ENCODE results near the gene RDH5. TPM values are rescaled to one million over a fixed set of nuclear protein-coding genes. Genes with fewer than 3 reads are reported as not detected.

RDH5 gene
- polyA plus RNA-seq, 1 donor from 2014 or later: 3.4 TPM

- TF ChIP-seq EP300 (conservative IDR thresholded peaks at IDR 0.05; ENCODE audit: poor library complexity, severe bottlenecking) (no peak), POLR2AphosphoS5 (IDR thresholded peaks at IDR 0.05) (no peak), EZH2 (IDR thresholded peaks at IDR 0.05; ENCODE audit: borderline replicate concordance, insufficient read depth, low read length, poor library complexity, severe bottlenecking) (no peak), TAF1 (IDR thresholded peaks at IDR 0.05; ENCODE audit: low read depth) (no peak), RAD21 (conservative IDR thresholded peaks at IDR 0.05) (no peak), CTCF (IDR thresholded peaks at IDR 0.05; ENCODE audit: poor library complexity, severe bottlenecking) (no peak), SMC3 (conservative IDR thresholded peaks at IDR 0.05; ENCODE audit: poor library complexity) (no peak), MXI1 (conservative IDR thresholded peaks at IDR 0.05; ENCODE audit: poor library complexity, severe bottlenecking) (no peak)
- TF ChIP-seq, protein P1, sequence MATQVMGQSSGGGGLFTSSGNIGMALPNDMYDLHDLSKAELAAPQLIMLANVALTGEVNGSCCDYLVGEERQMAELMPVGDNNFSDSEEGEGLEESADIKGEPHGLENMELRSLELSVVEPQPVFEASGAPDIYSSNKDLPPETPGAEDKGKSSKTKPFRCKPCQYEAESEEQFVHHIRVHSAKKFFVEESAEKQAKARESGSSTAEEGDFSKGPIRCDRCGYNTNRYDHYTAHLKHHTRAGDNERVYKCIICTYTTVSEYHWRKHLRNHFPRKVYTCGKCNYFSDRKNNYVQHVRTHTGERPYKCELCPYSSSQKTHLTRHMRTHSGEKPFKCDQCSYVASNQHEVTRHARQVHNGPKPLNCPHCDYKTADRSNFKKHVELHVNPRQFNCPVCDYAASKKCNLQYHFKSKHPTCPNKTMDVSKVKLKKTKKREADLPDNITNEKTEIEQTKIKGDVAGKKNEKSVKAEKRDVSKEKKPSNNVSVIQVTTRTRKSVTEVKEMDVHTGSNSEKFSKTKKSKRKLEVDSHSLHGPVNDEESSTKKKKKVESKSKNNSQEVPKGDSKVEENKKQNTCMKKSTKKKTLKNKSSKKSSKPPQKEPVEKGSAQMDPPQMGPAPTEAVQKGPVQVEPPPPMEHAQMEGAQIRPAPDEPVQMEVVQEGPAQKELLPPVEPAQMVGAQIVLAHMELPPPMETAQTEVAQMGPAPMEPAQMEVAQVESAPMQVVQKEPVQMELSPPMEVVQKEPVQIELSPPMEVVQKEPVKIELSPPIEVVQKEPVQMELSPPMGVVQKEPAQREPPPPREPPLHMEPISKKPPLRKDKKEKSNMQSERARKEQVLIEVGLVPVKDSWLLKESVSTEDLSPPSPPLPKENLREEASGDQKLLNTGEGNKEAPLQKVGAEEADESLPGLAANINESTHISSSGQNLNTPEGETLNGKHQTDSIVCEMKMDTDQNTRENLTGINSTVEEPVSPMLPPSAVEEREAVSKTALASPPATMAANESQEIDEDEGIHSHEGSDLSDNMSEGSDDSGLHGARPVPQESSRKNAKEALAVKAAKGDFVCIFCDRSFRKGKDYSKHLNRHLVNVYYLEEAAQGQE (IDR thresholded peaks at IDR 0.05; ENCODE audit: borderline replicate concordance): no peak
- no peaks in the 10 kb centered on the region for H3K27me3 ChIP-seq (ENCODE audit: insufficient read depth, low read depth, low read length)
- no peak overlapping the region for H3K27ac ChIP-seq (ENCODE audit: low read length)
- H3F3A ChIP-seq (ENCODE audit: insufficient read depth, low read length, poor library complexity, severe bottlenecking): peaks cover 9% of the 10 kb centered on the region
- H3K4me3 ChIP-seq (ENCODE audit: low read length): no peak overlapping the region
- no peaks in the 10 kb centered on the region for H3K9me3 ChIP-seq (ENCODE audit: low read length)
- no peaks in the 10 kb centered on the region for H4K20me1 ChIP-seq (ENCODE audit: insufficient read depth)
- H3K9ac ChIP-seq (ENCODE audit: low read length): no peak overlapping the region
- no peaks in the 10 kb centered on the region for H3K36me3 ChIP-seq (ENCODE audit: insufficient read depth, low read length)
- H3K4me2 ChIP-seq (ENCODE audit: low read length): no peak overlapping the region
- H3K79me2 ChIP-seq (replicated peaks; ENCODE audit: insufficient read depth, low read length): peaks cover 6% of the 10 kb centered on the region
- H3K9me2 ChIP-seq (ENCODE audit: insufficient read depth, low read length): no peaks in the 10 kb centered on the region
- H2AFZ ChIP-seq (ENCODE audit: low read depth, low read length): no peak overlapping the region
Measured at GRCh38 chr12:55734595-55734994, 14.4 kb downstream of the RDH5 start.

DNA sequence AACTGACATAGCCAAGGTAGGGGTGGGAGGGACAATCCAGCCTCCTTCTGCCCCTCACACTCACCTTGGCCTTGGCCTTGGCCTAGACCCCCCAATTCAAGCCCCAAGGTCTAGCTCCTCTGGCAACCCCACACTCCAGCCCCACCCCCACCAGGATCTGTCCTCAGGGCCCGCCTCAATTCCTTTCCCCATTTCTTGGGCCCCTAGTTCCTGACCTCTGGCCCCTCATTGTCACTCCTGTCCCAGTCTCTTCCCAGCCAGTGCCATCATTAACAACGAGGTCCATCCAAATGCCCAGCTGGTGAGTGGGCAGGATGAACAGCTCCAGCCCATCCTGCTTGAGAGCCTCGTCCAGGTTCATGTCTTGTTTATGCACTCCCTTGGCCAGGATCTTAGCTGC, 15.9 kb downstream of the RDH5 start:
- Histone ChIP-seq H3K79me2 (replicated peaks; ENCODE audit: insufficient read depth, low read length) (peaks cover 6% of the 10 kb centered on the region), H3K36me3 (ENCODE audit: insufficient read depth, low read length) (no peaks in the 10 kb centered on the region), H2AFZ (ENCODE audit: low read depth, low read length) (no peak overlapping the region), H4K20me1 (ENCODE audit: insufficient read depth) (no peaks in the 10 kb centered on the region), H3K27ac (ENCODE audit: low read length) (peak overlapping the region; percentile 97), H3K9me2 (ENCODE audit: insufficient read depth, low read length) (no peaks in the 10 kb centered on the region), H3K4me2 (ENCODE audit: low read length) (no peak overlapping the region), H3F3A (ENCODE audit: insufficient read depth, low read length, poor library complexity, severe bottlenecking) (peaks cover 9% of the 10 kb centered on the region), H3K9me3 (ENCODE audit: low read length) (no peaks in the 10 kb centered on the region), H3K27me3 (ENCODE audit: insufficient read depth, low read depth, low read length) (no peaks in the 10 kb centered on the region), H3K9ac (ENCODE audit: low read length) (no peak overlapping the region), H3K4me3 (ENCODE audit: low read length) (no peak overlapping the region)
- no peak for TF ChIP-seq SMC3 (conservative IDR thresholded peaks at IDR 0.05; ENCODE audit: poor library complexity)
- TF ChIP-seq CTCF (IDR thresholded peaks at IDR 0.05; ENCODE audit: poor library complexity, severe bottlenecking): no peak
- TF ChIP-seq, protein P1 (IDR thresholded peaks at IDR 0.05; ENCODE audit: borderline replicate concordance): no peak
- TF ChIP-seq RAD21 (conservative IDR thresholded peaks at IDR 0.05): no peak
- TF ChIP-seq EP300 (conservative IDR thresholded peaks at IDR 0.05; ENCODE audit: poor library complexity, severe bottlenecking): no peak
- no peak for TF ChIP-seq MXI1 (conservative IDR thresholded peaks at IDR 0.05; ENCODE audit: poor library complexity, severe bottlenecking)
- no peak for TF ChIP-seq POLR2AphosphoS5 (IDR thresholded peaks at IDR 0.05)
- no peak for TF ChIP-seq EZH2 (IDR thresholded peaks at IDR 0.05; ENCODE audit: borderline replicate concordance, insufficient read depth, low read length, poor library complexity, severe bottlenecking)
- no peak for TF ChIP-seq TAF1 (IDR thresholded peaks at IDR 0.05; ENCODE audit: low read depth)

All from neural cell (in vitro differentiated cells).